Measurements from ENCODE around the gene ENOX1.
"Not testable (repeated sequence)": the region's sequence is repeated elsewhere in the genome, so short reads cannot be mapped to it uniquely, and the experiment has no call there.

The ENOX1 gene

GRCh38 chr13:43353631-43354030 is 433.1 kb downstream of the ENOX1 start:
- Histone ChIP-seq H3K9me3 (ENCODE audit: control insufficient read depth, insufficient read depth, low read length) (no peaks in the 10 kb centered on the region), H3K36me3 (ENCODE audit: control insufficient read depth, insufficient read depth, low read length) (no peaks in the 10 kb centered on the region), H3K9ac (ENCODE audit: low read depth, low read length) (no peak overlapping the region), H3K4me3 (ENCODE audit: low read depth, low read length) (no peak overlapping the region), H3K27me3 (ENCODE audit: control insufficient read depth, insufficient read depth, low read length) (no peaks in the 10 kb centered on the region), H3K4me1 (ENCODE audit: control insufficient read depth, insufficient read depth, low read length) (peaks cover 5% of the 10 kb centered on the region)

DNA sequence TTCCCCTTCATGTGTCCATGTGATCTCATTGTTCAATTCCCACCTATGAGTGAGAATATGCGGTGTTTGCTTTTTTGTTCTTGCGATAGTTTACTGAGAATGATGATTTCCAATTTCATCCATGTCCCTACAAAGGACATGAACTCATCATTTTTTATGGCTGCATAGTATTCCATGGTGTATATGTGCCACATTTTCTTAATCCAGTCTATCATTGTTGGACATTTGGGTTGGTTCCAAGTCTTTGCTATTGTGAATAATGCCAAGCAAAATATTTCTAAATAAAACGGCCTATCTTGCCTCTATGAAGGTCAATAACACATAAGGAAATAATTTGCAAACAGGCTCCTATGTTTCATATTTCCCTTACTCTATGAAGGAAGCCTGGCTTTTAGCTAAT is 435.2 kb downstream of the ENOX1 start:
- H3K27me3 ChIP-seq (ENCODE audit: control insufficient read depth, insufficient read depth, low read length); H3K4me3 ChIP-seq (ENCODE audit: low read depth, low read length); H3K36me3 ChIP-seq (ENCODE audit: control insufficient read depth, insufficient read depth, low read length); H3K4me1 ChIP-seq (ENCODE audit: control insufficient read depth, insufficient read depth, low read length); H3K9me3 ChIP-seq (ENCODE audit: control insufficient read depth, insufficient read depth, low read length); H3K9ac ChIP-seq (ENCODE audit: low read depth, low read length): not testable (repeated sequence)

GRCh38 chr13:43348397-43348796 is 438.4 kb downstream of the ENOX1 start:
- H3K9ac ChIP-seq (ENCODE audit: low read depth, low read length), result no peak overlapping the region
- H3K4me3 ChIP-seq (ENCODE audit: low read depth, low read length), result no peak overlapping the region
- H3K9me3 ChIP-seq (ENCODE audit: control insufficient read depth, insufficient read depth, low read length), result no peaks in the 10 kb centered on the region
- no peaks in the 10 kb centered on the region for H3K4me1 ChIP-seq (ENCODE audit: control insufficient read depth, insufficient read depth, low read length)
- H3K36me3 ChIP-seq (ENCODE audit: control insufficient read depth, insufficient read depth, low read length), result no peaks in the 10 kb centered on the region
- H3K27me3 ChIP-seq (ENCODE audit: control insufficient read depth, insufficient read depth, low read length), result no peaks in the 10 kb centered on the region

DNA sequence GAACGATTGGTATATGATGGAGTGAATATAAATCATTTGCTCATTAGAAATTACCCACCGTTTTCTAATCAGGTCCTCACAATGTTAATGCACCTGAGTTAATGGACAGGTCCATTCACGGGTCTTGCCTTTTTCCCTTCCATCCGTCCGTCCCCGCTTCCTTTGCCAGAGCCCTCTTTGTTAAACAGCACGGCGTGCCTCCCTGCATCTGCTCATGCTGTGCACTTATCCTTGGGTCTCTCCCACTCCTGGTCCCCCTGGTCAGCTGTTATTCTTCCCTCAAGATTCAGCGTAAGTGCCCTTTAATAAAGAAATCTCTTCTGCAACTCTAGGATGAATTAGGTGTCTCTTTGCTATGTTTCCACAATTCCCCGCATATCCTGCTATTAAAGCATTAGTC is 438.9 kb downstream of the ENOX1 start:
- no peaks in the 10 kb centered on the region for H3K9me3 ChIP-seq (ENCODE audit: control insufficient read depth, insufficient read depth, low read length)
- no peak overlapping the region for H3K9ac ChIP-seq (ENCODE audit: low read depth, low read length)
- no peak overlapping the region for H3K4me3 ChIP-seq (ENCODE audit: low read depth, low read length)
- no peaks in the 10 kb centered on the region for H3K4me1 ChIP-seq (ENCODE audit: control insufficient read depth, insufficient read depth, low read length)
- H3K36me3 ChIP-seq (ENCODE audit: control insufficient read depth, insufficient read depth, low read length), result no peaks in the 10 kb centered on the region
- H3K27me3 ChIP-seq (ENCODE audit: control insufficient read depth, insufficient read depth, low read length), result no peaks in the 10 kb centered on the region

GRCh38 chr13:43346427-43346826 is 440.3 kb downstream of the ENOX1 start:
- H3K36me3 ChIP-seq (ENCODE audit: control insufficient read depth, insufficient read depth, low read length), result no peaks in the 10 kb centered on the region
- H3K9ac ChIP-seq (ENCODE audit: low read depth, low read length), result no peak overlapping the region
- no peaks in the 10 kb centered on the region for H3K4me1 ChIP-seq (ENCODE audit: control insufficient read depth, insufficient read depth, low read length)
- H3K27me3 ChIP-seq (ENCODE audit: control insufficient read depth, insufficient read depth, low read length), result no peaks in the 10 kb centered on the region
- no peak overlapping the region for H3K4me3 ChIP-seq (ENCODE audit: low read depth, low read length)
- no peaks in the 10 kb centered on the region for H3K9me3 ChIP-seq (ENCODE audit: control insufficient read depth, insufficient read depth, low read length)

DNA sequence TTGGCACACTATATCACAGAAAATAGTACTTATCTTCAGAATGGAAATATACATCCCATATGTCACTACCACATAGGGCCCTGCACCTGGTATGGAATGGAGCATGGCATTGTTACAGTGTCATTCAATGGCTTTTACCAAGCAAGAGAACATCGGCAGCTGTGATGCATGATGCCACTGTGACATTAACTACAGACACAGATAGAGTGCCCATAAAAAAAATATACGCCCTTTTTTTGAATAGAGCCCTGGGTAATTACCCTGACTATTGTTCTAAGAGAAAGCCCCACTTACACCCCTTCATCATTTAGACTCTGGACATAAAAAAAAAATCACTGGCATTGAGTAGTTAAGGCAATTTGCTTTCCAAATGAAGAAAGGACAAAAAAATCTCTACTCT is 443.1 kb downstream of the ENOX1 start:
- H3K9me3 ChIP-seq (ENCODE audit: control insufficient read depth, insufficient read depth, low read length), result no peaks in the 10 kb centered on the region
- no peaks in the 10 kb centered on the region for H3K36me3 ChIP-seq (ENCODE audit: control insufficient read depth, insufficient read depth, low read length)
- no peak overlapping the region for H3K4me3 ChIP-seq (ENCODE audit: low read depth, low read length)
- H3K4me1 ChIP-seq (ENCODE audit: control insufficient read depth, insufficient read depth, low read length), result no peaks in the 10 kb centered on the region
- no peak overlapping the region for H3K9ac ChIP-seq (ENCODE audit: low read depth, low read length)
- H3K27me3 ChIP-seq (ENCODE audit: control insufficient read depth, insufficient read depth, low read length), result no peaks in the 10 kb centered on the region

GRCh38 chr13:43339805-43340550 is 446.8 kb downstream of the ENOX1 start:
- Histone ChIP-seq H3K9ac (ENCODE audit: low read depth, low read length) (no peak overlapping the region), H3K4me1 (ENCODE audit: control insufficient read depth, insufficient read depth, low read length) (no peaks in the 10 kb centered on the region), H3K36me3 (ENCODE audit: control insufficient read depth, insufficient read depth, low read length) (no peaks in the 10 kb centered on the region), H3K4me3 (ENCODE audit: low read depth, low read length) (no peak overlapping the region), H3K27me3 (ENCODE audit: control insufficient read depth, insufficient read depth, low read length) (no peaks in the 10 kb centered on the region), H3K9me3 (ENCODE audit: control insufficient read depth, insufficient read depth, low read length) (no peaks in the 10 kb centered on the region)

DNA sequence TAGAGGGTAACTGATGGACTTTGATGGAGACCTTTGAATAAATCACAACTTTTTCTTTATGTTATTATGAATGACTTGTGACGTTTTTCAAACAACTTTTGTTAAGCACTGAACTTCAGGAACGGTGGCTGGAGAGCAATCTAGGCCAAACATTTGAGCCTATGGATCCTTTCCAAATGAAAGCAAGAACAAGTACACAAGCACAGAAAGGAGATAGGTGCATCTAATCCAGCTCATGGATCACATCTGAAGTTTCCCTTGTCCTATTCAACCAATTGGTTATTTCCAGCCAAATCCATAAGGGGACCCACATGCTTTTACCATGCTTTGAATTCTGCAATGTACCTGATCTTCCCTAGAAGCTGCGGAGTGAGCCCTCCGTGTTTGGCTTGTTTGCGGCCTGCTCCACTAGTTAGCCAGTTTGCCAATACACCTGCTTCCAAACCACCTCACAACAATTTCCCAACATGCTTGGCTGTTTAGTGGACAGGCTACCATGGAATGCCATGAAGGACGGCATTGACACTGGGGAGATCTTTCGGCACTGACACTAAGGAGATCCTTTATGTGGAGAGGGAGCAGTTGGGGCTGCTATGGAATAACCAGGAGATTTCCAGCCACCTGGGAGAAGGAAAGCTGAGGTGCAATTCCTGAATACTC is 447.5 kb downstream of the ENOX1 start:
- Histone ChIP-seq H3K9me3 (ENCODE audit: control insufficient read depth, insufficient read depth, low read length) (no peaks in the 10 kb centered on the region), H3K4me1 (ENCODE audit: control insufficient read depth, insufficient read depth, low read length) (no peaks in the 10 kb centered on the region), H3K9ac (ENCODE audit: low read depth, low read length) (no peak overlapping the region), H3K36me3 (ENCODE audit: control insufficient read depth, insufficient read depth, low read length) (no peaks in the 10 kb centered on the region), H3K4me3 (ENCODE audit: low read depth, low read length) (no peak overlapping the region), H3K27me3 (ENCODE audit: control insufficient read depth, insufficient read depth, low read length) (no peaks in the 10 kb centered on the region)

DNA sequence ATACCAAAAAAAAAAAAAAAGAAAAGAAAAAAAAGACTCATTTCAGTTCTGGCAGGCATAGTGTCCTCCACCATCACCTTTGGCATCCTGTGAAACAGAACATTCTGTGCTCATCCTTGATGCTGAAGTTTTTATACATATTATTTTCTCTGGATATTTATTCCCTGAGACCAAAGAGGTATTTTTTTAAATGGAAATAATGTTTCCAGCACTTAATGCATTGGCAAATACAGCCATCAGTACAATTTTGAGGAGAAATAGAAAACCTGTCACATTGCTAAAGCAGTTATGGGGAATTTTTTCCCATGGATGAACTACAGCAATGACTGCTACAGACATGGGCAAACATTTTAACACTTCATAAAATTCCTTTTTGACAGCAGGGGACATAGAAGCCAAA is 451.0 kb downstream of the ENOX1 start:
- no peaks in the 10 kb centered on the region for H3K27me3 ChIP-seq (ENCODE audit: control insufficient read depth, insufficient read depth, low read length)
- H3K36me3 ChIP-seq (ENCODE audit: control insufficient read depth, insufficient read depth, low read length), result no peaks in the 10 kb centered on the region
- no peak overlapping the region for H3K4me3 ChIP-seq (ENCODE audit: low read depth, low read length)

DNA sequence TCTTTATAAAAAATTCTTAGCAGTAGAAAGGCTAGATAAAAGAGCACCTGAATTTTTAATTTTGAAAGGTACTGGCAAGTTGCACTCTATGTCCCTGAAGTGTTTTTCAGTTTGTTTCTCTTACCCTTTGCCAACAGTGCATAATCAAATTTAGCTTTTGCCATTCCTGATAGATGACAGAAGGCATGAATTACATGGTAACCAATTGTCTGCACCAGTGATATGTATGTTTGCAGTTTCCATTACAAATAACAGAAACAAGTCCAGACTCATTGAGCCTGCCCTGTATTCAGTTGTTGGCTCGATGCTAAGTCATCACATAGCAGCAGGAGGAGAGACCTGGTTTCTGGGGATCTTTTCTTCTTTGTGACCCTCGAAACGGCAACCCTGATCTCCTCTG is 453.6 kb downstream of the ENOX1 start:
- H3K4me1 ChIP-seq (ENCODE audit: control insufficient read depth, insufficient read depth, low read length), result no peaks in the 10 kb centered on the region

More for the DNA sequence above, 451.0 kb downstream of the ENOX1 start:
- Histone ChIP-seq H3K9ac (ENCODE audit: low read depth, low read length) (no peak overlapping the region), H3K4me1 (ENCODE audit: control insufficient read depth, insufficient read depth, low read length) (no peaks in the 10 kb centered on the region), H3K9me3 (ENCODE audit: control insufficient read depth, insufficient read depth, low read length) (no peaks in the 10 kb centered on the region)

DNA sequence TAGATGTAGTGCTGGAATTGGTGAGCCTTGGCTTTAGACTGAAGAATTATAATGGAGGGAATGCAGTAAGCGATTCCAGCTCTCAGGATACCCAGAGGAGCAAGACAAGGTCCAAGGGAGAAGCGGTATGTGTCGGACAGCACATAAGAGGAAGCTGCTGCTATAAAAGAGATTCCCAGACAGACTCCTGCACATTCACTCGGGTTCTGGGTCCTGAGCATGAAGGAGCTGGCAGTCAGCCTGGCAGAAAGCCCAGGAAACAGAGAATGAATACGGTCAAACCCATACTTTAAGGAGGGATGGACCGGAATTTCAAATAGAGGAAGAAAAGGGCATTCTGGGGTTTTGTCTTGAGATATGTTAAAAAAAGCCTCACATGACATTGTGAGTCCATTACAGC is 455.1 kb downstream of the ENOX1 start:
- Histone ChIP-seq H3K27me3 (ENCODE audit: control insufficient read depth, insufficient read depth, low read length) (no peaks in the 10 kb centered on the region), H3K4me1 (ENCODE audit: control insufficient read depth, insufficient read depth, low read length) (no peaks in the 10 kb centered on the region), H3K9me3 (ENCODE audit: control insufficient read depth, insufficient read depth, low read length) (no peaks in the 10 kb centered on the region)

More for the DNA sequence above, 453.6 kb downstream of the ENOX1 start:
- no peak overlapping the region for H3K9ac ChIP-seq (ENCODE audit: low read depth, low read length)
- no peaks in the 10 kb centered on the region for H3K36me3 ChIP-seq (ENCODE audit: control insufficient read depth, insufficient read depth, low read length)
- H3K27me3 ChIP-seq (ENCODE audit: control insufficient read depth, insufficient read depth, low read length), result no peaks in the 10 kb centered on the region
- no peak overlapping the region for H3K4me3 ChIP-seq (ENCODE audit: low read depth, low read length)
- H3K9me3 ChIP-seq (ENCODE audit: control insufficient read depth, insufficient read depth, low read length), result no peaks in the 10 kb centered on the region

GRCh38 chr13:43329702-43330101 is 457.1 kb downstream of the ENOX1 start:
- Histone ChIP-seq H3K4me1 (ENCODE audit: control insufficient read depth, insufficient read depth, low read length) (no peaks in the 10 kb centered on the region), H3K36me3 (ENCODE audit: control insufficient read depth, insufficient read depth, low read length) (no peaks in the 10 kb centered on the region), H3K4me3 (ENCODE audit: low read depth, low read length) (no peak overlapping the region)

More for the DNA sequence above, 455.1 kb downstream of the ENOX1 start:
- no peak overlapping the region for H3K4me3 ChIP-seq (ENCODE audit: low read depth, low read length)
- H3K36me3 ChIP-seq (ENCODE audit: control insufficient read depth, insufficient read depth, low read length), result no peaks in the 10 kb centered on the region
- no peak overlapping the region for H3K9ac ChIP-seq (ENCODE audit: low read depth, low read length)

More at GRCh38 chr13:43329702-43330101, 457.1 kb downstream of the ENOX1 start:
- H3K27me3 ChIP-seq (ENCODE audit: control insufficient read depth, insufficient read depth, low read length), result no peaks in the 10 kb centered on the region
- H3K9ac ChIP-seq (ENCODE audit: low read depth, low read length), result no peak overlapping the region
- no peaks in the 10 kb centered on the region for H3K9me3 ChIP-seq (ENCODE audit: control insufficient read depth, insufficient read depth, low read length)
